ENCODE data around the gene SLC9A8. TPM values are rescaled to one million over a fixed set of nuclear protein-coding genes. Genes with fewer than 3 reads are reported as not detected.
A peak's percentile ranks its signal among the peaks of the same experiment; 100 is the strongest.

SLC9A8 gene
- total RNA-seq, 1 experiment from 2014 or later, result 10.2 TPM

DNA sequence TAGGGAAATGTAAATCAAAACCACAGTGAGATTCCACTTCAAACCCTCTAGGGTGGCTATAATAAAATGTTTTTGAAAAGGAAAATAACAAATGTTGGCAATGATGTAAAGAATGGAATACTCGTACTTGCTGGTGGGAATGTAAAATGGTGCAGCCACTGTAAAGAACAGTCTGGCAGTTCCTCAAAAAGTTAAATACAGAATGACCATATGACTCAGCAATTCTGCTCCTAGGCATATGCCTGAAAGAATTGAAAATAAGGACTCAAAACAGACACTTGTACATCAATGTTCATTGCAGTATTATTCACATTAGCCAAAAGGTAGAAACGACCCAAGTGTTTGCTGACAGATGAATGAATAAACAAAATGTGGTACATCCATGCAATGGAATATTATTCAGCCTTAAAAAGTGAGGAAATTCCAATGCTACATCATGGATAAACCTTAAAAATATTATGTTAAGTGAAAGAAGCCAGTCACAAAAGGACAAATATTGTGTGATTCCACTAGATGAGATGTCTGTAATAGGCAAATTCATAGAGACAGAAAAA lies 113.3 kb downstream of the SLC9A8 start:
- no peak for DNase-seq
- no peaks in the 10 kb centered on the region; the same call in 1 of the 2 replicates for H3K27me3 ChIP-seq
- no peaks in the 10 kb centered on the region for H3K36me3 ChIP-seq
- H3K27ac ChIP-seq, result no peak overlapping the region
- 0 out of 2 replicates have a peak, but pooled peaks cover 3% of the 10 kb centered on the region for H3K4me1 ChIP-seq
- no peak overlapping the region for H3K4me3 ChIP-seq
- H3K9me3 ChIP-seq (replicated peaks), result no peaks in the 10 kb centered on the region

DNA sequence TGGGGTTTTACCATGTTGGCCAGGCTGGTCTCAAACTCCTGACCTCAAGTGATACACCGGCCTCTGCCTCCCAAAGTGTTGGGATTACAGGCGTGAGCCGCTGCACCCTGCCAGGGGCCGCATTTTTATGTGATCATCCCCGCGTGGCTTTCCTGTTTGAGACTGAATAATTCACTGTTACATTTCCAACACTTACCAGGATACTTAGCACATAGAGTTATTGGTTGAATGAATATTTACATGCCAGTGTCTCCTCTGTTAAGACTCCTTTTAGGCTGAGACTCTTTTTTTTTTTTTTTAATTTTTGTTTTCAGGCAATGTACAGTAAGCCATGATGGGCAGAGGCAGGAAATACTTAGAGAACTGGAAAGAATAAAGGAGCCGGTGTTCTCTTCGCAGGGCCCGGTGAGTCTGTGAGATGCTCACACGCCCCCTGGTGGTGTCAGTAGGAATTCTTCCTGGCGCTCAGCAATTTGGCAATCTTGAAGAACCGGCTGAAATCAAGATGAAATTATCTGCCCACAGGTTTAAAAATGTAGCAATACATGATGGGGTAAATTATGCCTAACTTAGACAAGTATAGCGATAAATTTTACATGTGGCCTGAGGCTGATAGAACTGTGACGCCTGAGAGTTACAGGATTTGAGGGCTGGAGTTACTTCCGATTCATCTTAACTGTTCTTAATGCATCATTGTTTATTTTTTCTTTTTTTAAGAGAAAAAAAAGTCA lies 115.9 kb downstream of the SLC9A8 start:
- Histone ChIP-seq H3K4me3 (peak overlapping the region; percentile 5; the same call in 1 of the 2 replicates), H3K27me3 (no peaks in the 10 kb centered on the region; the same call in 1 of the 2 replicates), H3K27ac (no peak overlapping the region), H3K36me3 (no peaks in the 10 kb centered on the region), H3K9me3 (replicated peaks) (no peaks in the 10 kb centered on the region), H3K4me1 (0 out of 2 replicates have a peak, but pooled peaks cover 3% of the 10 kb centered on the region)
- peak; percentile 88 to 97 for DNase-seq

DNA sequence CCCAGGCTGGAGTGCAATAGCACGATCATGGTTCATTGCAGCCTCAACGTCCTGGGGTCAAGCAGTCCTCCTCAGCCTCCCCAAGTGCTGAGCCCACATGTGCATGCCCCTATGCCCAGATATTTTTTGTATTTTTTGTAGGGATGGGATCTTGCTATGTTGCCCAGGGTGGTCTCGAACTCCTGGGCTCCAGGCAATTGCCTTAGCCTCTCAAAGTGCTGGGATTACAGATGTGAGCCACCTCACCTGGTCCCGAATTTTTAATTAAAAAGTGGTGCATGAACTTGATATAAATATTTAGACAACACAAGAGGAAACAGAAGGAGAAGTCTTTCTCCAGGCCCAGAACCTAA lies 116.5 kb downstream of the SLC9A8 start:
- DNase-seq, result no peak
- 0 out of 2 replicates have a peak, but pooled peaks cover 3% of the 10 kb centered on the region for H3K4me1 ChIP-seq
- H3K36me3 ChIP-seq, result no peaks in the 10 kb centered on the region
- no peaks in the 10 kb centered on the region for H3K9me3 ChIP-seq (replicated peaks)
- no peak overlapping the region for H3K27ac ChIP-seq
- no peaks in the 10 kb centered on the region; the same call in 1 of the 2 replicates for H3K27me3 ChIP-seq
- no peak overlapping the region for H3K4me3 ChIP-seq

DNA sequence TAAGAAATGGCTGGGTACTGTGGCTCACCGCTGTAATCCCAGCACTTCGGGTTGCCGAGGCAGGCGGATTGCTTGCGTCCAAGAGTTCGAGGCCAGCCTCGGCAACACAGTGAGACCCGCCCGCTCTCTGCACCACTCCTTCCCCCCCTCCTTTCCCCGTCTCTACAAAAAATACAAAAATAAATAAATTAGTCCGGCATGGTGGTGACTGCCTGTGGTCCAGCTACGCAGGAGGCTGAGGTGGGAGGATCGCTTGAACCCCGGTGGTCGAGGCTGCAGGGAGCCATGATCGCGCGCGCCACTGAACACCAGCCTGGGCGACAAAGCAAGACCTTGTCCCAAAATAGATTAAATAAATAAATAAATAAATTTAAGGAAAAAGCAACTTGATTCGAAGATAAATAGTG lies 123.1 kb downstream of the SLC9A8 start:
- Histone ChIP-seq H3K27me3 (no peaks in the 10 kb centered on the region), H3K27ac (no peak overlapping the region), H3K9me3 (replicated peaks) (no peaks in the 10 kb centered on the region), H3K4me1 (peaks cover 13% of the 10 kb centered on the region), H3K4me3 (peak overlapping the region; percentile 98), H3K36me3 (peaks cover 12% of the 10 kb centered on the region)
- no peak for DNase-seq

DNA sequence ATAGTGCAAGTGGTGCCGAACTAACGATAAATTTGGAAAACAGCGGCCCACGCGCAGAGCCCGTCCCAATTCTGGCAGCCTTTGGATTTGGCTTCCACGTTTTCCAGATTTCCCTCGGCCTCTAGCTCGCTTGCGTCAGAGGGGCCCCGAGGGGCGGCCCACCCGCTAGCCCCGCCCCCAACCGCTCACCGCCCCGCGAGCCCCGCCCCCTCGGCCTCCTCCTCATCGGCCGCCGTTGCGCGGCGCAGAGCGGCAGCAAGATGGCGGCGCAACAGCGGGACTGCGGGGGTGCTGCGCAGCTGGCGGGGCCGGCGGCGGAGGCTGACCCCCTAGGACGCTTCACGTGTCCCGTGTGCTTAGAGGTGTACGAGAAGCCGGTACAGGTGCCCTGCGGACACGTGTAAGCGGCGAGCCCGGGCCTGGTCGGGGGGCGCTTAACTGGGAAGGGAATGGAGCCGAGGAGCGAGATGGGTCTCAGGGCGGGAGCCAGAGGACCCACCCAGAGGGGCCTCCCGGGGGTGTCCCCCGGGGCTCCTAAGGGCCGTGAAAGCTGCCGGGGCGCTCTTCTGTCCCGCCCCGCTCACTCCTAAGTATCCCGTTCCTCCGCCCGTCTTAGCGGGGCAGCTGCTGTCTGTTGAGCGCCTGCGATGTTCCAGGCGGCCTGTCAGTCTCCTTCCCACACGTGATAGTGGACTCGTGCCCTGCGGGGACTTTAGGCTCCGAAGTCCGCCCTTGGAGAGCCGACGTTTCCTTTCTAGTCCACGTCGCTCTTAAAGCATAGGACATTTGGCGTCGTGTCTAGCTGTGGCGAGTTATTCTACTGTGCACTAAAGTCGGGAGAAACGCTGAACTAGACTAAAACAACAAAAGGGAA lies 123.8 kb downstream of the SLC9A8 start, which contains the start of gene RNF114:
Gene RNF114 (plus strand): TSS at position 245 of the 874 bp plus-strand sequence. CDS start 16 bp downstream, at position 261.
- peaks cover 17% of the 10 kb centered on the region for H3K36me3 ChIP-seq
- H3K27me3 ChIP-seq, result no peaks in the 10 kb centered on the region
- DNase-seq, result peak; percentile 94 to 98
- peak within 1 kb of the TSS; percentile 98 for H3K4me3 ChIP-seq
- no peaks in the 10 kb centered on the region for H3K9me3 ChIP-seq (replicated peaks)
- H3K4me1 ChIP-seq, result peaks cover 13% of the 10 kb centered on the region
- H3K27ac ChIP-seq, result peak within 1 kb of the TSS; percentile 91

DNA sequence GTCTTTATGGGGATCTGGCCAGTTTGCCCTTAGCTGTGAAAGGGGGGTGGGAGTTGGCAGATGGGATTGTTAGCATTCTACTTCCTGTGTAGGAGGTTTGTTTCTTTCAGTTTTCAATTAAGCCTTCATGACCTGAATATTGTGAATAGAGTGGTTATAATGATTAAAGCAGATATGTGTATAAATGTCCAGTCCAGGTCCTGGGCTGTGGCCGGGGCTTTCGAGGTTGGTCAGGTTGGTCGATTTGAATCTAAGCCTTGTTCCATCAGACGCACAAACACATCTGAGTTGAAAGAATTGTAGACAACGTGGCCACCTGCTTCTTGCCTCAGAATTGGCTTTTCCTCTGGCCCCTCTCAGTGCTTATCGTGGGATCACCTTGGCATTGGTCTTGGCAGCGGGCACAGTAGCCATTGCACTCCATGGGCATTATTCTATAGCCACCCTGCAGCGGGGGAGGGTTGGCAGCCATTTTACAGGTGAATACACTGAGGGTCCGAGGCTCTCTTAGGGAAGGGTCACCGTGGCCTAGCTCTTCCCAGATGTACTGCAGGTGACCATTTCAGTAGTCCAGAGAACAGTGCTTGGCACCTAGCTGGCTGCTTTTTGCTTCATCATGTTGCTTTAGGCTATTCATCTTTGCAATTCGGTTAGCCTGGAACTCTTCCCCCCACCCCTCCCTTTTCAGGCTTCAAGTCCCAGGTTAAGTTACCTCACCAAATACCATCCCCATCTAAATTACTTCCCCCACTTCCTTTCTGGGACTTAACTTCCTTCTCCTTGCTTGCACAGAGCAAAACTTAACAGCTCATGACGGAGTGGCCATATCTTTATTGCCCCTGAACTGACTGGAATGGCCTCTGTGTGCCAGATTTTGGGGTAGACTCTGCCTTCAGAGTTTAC lies 124.7 kb downstream of the SLC9A8 start:
- Histone ChIP-seq H3K4me3 (peak overlapping the region; percentile 98), H3K27ac (peak overlapping the region; percentile 91), H3K4me1 (peaks cover 13% of the 10 kb centered on the region), H3K9me3 (replicated peaks) (no peaks in the 10 kb centered on the region), H3K27me3 (no peaks in the 10 kb centered on the region), H3K36me3 (peaks cover 26% of the 10 kb centered on the region)
- DNase-seq, result no peak

DNA sequence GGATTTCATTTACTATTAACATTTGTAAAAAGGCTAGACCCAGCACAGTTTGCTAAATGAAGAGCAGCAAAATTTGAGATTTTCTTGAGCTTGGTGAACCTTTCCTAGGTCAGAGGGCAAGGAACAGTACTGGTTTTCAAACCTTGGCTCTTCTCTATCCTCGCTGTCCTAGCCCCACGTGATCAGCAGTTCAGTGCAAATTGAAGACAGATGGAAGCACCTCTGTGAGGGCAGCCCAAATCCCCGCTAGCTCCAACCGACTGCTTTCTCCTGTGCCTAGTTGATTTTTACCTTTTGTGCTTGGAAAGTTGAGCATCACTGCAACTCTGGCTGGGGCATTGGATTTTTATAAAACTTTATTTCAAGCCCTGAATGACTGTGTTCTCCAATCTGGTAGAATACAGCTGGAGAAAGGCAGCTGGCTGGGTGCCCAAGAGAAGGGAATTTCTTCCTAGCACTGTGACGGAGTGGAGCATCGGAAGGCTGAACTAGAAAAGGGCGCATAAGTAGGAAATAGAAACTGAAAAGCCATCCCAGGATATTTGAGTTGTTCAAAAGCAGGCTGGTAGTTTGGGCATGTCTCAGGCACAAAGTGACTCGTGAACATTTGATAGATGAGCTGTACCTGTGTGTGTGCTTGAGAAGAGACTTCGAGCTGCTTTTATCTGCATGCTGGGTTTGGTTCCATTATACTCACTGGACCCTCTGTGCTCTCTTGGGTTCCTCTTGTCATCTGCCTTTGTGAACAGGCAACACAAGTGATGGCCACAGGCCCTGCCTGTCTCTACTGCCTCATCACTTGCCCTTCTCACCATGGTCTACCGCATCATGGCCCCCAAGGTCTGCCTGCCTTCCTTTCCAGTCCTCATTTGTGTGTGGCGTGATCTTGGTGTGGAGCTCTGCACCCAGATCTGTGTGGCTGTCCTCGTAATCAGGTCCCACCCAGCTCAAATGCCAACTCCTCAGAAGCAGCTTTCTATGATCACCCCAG lies 125.8 kb downstream of the SLC9A8 start:
- Histone ChIP-seq H3K4me3 (no peak overlapping the region), H3K36me3 (peaks cover 37% of the 10 kb centered on the region), H3K4me1 (peaks cover 13% of the 10 kb centered on the region), H3K9me3 (replicated peaks) (no peaks in the 10 kb centered on the region), H3K27me3 (no peaks in the 10 kb centered on the region), H3K27ac (no peak overlapping the region)
- DNase-seq, result no peak

DNA sequence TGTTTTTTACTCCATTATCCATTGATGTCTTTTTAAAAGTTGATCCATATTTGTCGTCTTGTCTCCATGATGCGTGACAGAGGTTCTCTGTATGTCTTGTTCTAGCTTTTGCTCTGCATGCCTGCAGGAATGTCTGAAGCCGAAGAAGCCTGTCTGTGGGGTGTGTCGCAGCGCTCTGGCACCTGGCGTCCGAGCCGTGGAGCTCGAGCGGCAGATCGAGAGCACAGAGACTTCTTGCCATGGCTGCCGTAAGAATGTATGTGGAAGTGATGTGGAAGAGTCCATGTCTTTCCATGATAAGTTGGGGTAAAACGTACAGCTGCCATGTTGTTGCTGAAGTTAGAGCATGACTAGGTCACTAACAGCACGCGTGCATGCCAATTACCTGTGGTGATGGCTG lies 128.8 kb downstream of the SLC9A8 start:
- H3K4me3 ChIP-seq, result no peak overlapping the region
- H3K27me3 ChIP-seq, result no peaks in the 10 kb centered on the region
- peaks cover 13% of the 10 kb centered on the region for H3K4me1 ChIP-seq
- H3K27ac ChIP-seq, result no peak overlapping the region
- DNase-seq, result no peak
- no peaks in the 10 kb centered on the region for H3K9me3 ChIP-seq (replicated peaks)
- peaks cover 63% of the 10 kb centered on the region for H3K36me3 ChIP-seq

Other genes starting within 250 kb of the SLC9A8 start
- gene PTGIS, start 244.7 kb upstream of the SLC9A8 start, total RNA-seq (2014; rRNA removed; shearing (Covaris generic)), result 0.28 and 0.56 TPM in 2 replicates
- gene B4GALT5, start 99.0 kb upstream of the SLC9A8 start, total RNA-seq (2014; rRNA removed; shearing (Covaris generic)), result 79.6 and 81.1 TPM in 2 replicates
- gene SPATA2, start 102.7 kb downstream of the SLC9A8 start, total RNA-seq (2014; rRNA removed; shearing (Covaris generic)), result 8.2 and 8.3 TPM in 2 replicates
- gene RNF114, start 123.6 kb downstream of the SLC9A8 start, total RNA-seq (2014; rRNA removed; shearing (Covaris generic)), result 107 and 108 TPM in 2 replicates
- 29.7 and 30.7 TPM in 2 replicates for gene SNAI1, start 170.2 kb downstream of the SLC9A8 start, total RNA-seq (2014; rRNA removed; shearing (Covaris generic))